H1 (cell line): ENCODE results near the gene WDFY4. TPM values are rescaled to one million over a fixed set of nuclear protein-coding genes. Genes with fewer than 3 reads are reported as not detected.

Experiments used
- CTCF ChIA-PET: fragments of 300-600 bp; sonication (Branson Sonifier 250); formaldehyde crosslinking; loops from one replicate; lab custom pipeline; 2021; ENCODE audit not compliant: partially characterized antibody; lab: Charles Lee
- POLR2A ChIA-PET: fragments of 300-600 bp; sonication (Branson Sonifier 250); formaldehyde crosslinking; loops from one replicate; lab custom pipeline; 2021; ENCODE audit warnings: inconsistent platforms; ENCODE audit not compliant: partially characterized antibody; lab: Charles Lee
- DNase-seq, 2 experiments: peaks; one replicate each; pipeline versions ENCODE4 v3.0.0 to v3.0.0-alpha.2; 2010 to 2022; ENCODE audit warnings: low spot score in 2 of 2, low read depth in 1 of 2, mixed read lengths in 1 of 2
- FAIRE-seq: peaks from 2 replicates; lab custom pipeline; 2011; peaks lifted over from hg19 to GRCh38; lab: Jason Lieb, UNC
- H2AFZ ChIP-seq: 2 replicates; pipeline ENCODE4 v1.8.1; 2012; ENCODE audit warnings: low read length, inconsistent platforms
- H2AK5ac ChIP-seq: 2 replicates; pipeline ENCODE4 v1.6.1; 2013; ENCODE audit warnings: low read depth, low read length
- H2BK120ac ChIP-seq: replicated peaks from 2 replicates; pipeline ENCODE3; 2013; ENCODE audit warnings: low read depth, low read length, inconsistent platforms
- H2BK12ac ChIP-seq: 2 replicates; pipeline ENCODE4 v1.6.1; 2013; ENCODE audit warnings: low read depth, low read length
- H2BK15ac ChIP-seq: 2 replicates; pipeline ENCODE4 v1.6.1; 2013; ENCODE audit warnings: low read length
- H2BK20ac ChIP-seq: 2 replicates; pipeline ENCODE4 v1.6.1; 2013; ENCODE audit warnings: low read length
- H2BK5ac ChIP-seq: 2 replicates; pipeline ENCODE4 v1.6.1; 2013; ENCODE audit warnings: low read depth, low read length
- H3K14ac ChIP-seq: 2 replicates; pipeline ENCODE4 v1.6.1; 2013; ENCODE audit warnings: inconsistent platforms; ENCODE audit not compliant: insufficient read length
- H3K18ac ChIP-seq: 2 replicates; pipeline ENCODE4 v1.6.1; 2013; ENCODE audit warnings: low read length; ENCODE audit errors: extremely low read depth
- H3K23ac ChIP-seq: 2 replicates; pipeline ENCODE4 v1.6.1; 2013; ENCODE audit warnings: inconsistent platforms; ENCODE audit not compliant: insufficient read length
- H3K23me2 ChIP-seq: 2 replicates; pipeline ENCODE4 v1.6.1; 2013; ENCODE audit warnings: low read depth, low read length
- H3K27ac ChIP-seq: 2 replicates; pipeline ENCODE4 v1.6.1; 2011; ENCODE audit warnings: low read depth, low read length, inconsistent platforms
- H3K27me3 ChIP-seq, 4 experiments: replicated peaks in 1 of 4; 1 replicate in 1 of 4; 2 replicates in 3 of 4; pipeline versions ENCODE4 v1.6.1 to v1.8.1; 2011 to 2013; ENCODE audit warnings: low read length in 3 of 4, mild to moderate bottlenecking in 3 of 4, inconsistent platforms in 2 of 4, mixed read lengths in 2 of 4, moderate library complexity in 1 of 4; ENCODE audit not compliant: control insufficient read depth in 3 of 4, insufficient read depth in 3 of 4; ENCODE audit errors: extremely low read depth in 1 of 4
- H3K36me3 ChIP-seq, 4 experiments: 2 replicates each; pipeline versions ENCODE4 v1.6.1 to v1.8.1; 2011 to 2013; ENCODE audit warnings: mild to moderate bottlenecking in 4 of 4, low read length in 3 of 4, moderate library complexity in 2 of 4, control low read depth in 1 of 4, inconsistent platforms in 1 of 4; ENCODE audit not compliant: insufficient read depth in 4 of 4, control insufficient read depth in 2 of 4
- H3K4ac ChIP-seq: replicated peaks from 2 replicates; pipeline ENCODE3; 2013; ENCODE audit warnings: low read length, low read depth, mixed read lengths, inconsistent platforms; ENCODE audit not compliant: insufficient read length
- H3K4me1 ChIP-seq, 4 experiments: replicated peaks in 1 of 4; 1 replicate in 1 of 4; 2 replicates in 3 of 4; pipeline versions ENCODE4 v1.6.1 to v1.8.1; 2011 to 2013; ENCODE audit warnings: low read length in 3 of 4, inconsistent platforms in 2 of 4, mixed read lengths in 1 of 4; ENCODE audit not compliant: insufficient read depth in 4 of 4, control insufficient read depth in 3 of 4
- H3K4me2 ChIP-seq, 2 experiments: 2 replicates each; pipeline versions ENCODE4 v1.6.1 to v1.8.1; 2011 to 2013; ENCODE audit warnings: low read depth in 2 of 2, low read length in 2 of 2, control low read depth in 1 of 2, inconsistent platforms in 1 of 2, mild to moderate bottlenecking in 1 of 2; ENCODE audit not compliant: insufficient read depth in 1 of 2
- H3K4me3 ChIP-seq, 4 experiments: fragments of 200-600, 300-600 bp in 1 of 4; sonication (generic), shearing (Covaris generic), sonication (Bioruptor Twin) in 1 of 4; 2 replicates each; pipeline versions ENCODE4 v1.5.1 to v1.8.1; 2011 to 2016; ENCODE audit warnings: low read length in 4 of 4, low read depth in 3 of 4, control low read depth in 2 of 4, inconsistent platforms in 2 of 4, mild to moderate bottlenecking in 2 of 4, mixed read lengths in 1 of 4, moderate library complexity in 1 of 4; ENCODE audit not compliant: insufficient read depth in 2 of 4; ENCODE audit errors: extremely low read depth in 1 of 4
- H3K56ac ChIP-seq: replicated peaks from 2 replicates; pipeline ENCODE3; 2013; ENCODE audit warnings: low read depth, mild to moderate bottlenecking, mixed read lengths, low read length, inconsistent platforms; ENCODE audit not compliant: insufficient read length
- H3K79me1 ChIP-seq: 2 replicates; pipeline ENCODE4 v1.6.1; 2013; ENCODE audit warnings: low read depth, low read length, control low read depth
- H3K79me2 ChIP-seq, 2 experiments: 2 replicates each; pipeline versions ENCODE4 v1.6.1 to v1.8.1; 2012 to 2013; ENCODE audit warnings: low read length in 2 of 2, mild to moderate bottlenecking in 2 of 2, inconsistent platforms in 1 of 2; ENCODE audit not compliant: insufficient read depth in 2 of 2, control insufficient read depth in 1 of 2
- H3K9ac ChIP-seq, 4 experiments: replicated peaks in 1 of 4; 1 replicate in 1 of 4; 2 replicates in 3 of 4; pipeline versions ENCODE4 v1.6.1 to v1.8.1; 2011 to 2013; ENCODE audit warnings: low read depth in 3 of 4, low read length in 3 of 4, control low read depth in 2 of 4, mild to moderate bottlenecking in 2 of 4, moderate library complexity in 2 of 4, inconsistent platforms in 1 of 4; ENCODE audit errors: extremely low read depth in 1 of 4
- H3K9me3 ChIP-seq, 2 experiments: 2 replicates each; pipeline versions ENCODE4 v1.6.1 to v1.8.1; 2012 to 2013; ENCODE audit warnings: mild to moderate bottlenecking in 2 of 2, moderate library complexity in 2 of 2, control low read depth in 1 of 2, inconsistent platforms in 1 of 2, low read depth in 1 of 2, low read length in 1 of 2, mixed read lengths in 1 of 2; ENCODE audit not compliant: insufficient read depth in 2 of 2
- H4K20me1 ChIP-seq, 2 experiments: replicated peaks in 1 of 2; 2 replicates each; pipeline versions ENCODE3 to v1.8.1; 2011 to 2013; ENCODE audit warnings: inconsistent platforms in 2 of 2, low read length in 2 of 2, mild to moderate bottlenecking in 1 of 2; ENCODE audit not compliant: insufficient read depth in 2 of 2, control insufficient read depth in 1 of 2
- H4K5ac ChIP-seq: 2 replicates; pipeline ENCODE4 v1.6.1; 2013; ENCODE audit warnings: low read length, low read depth, mixed read lengths, inconsistent platforms; ENCODE audit not compliant: insufficient read length
- H4K8ac ChIP-seq: 2 replicates; pipeline ENCODE4 v1.8.0; 2013; ENCODE audit warnings: mild to moderate bottlenecking, moderate library complexity, low read length, inconsistent platforms; ENCODE audit not compliant: insufficient read depth; ENCODE audit errors: extremely low read depth
- H4K91ac ChIP-seq: replicated peaks from 2 replicates; pipeline ENCODE3; 2013; ENCODE audit warnings: low read length, mixed read lengths, inconsistent platforms; ENCODE audit not compliant: insufficient read length
- WGBS, 2 experiments: shearing (Covaris generic) in 1 of 2; methylation state at CpG; one replicate each; pipeline versions ENCODE4 v1.1.6 to v1.1.7; 2013 to 2015; ENCODE audit warnings: low lambda C conversion rate in 2 of 2, mixed read lengths in 2 of 2, inconsistent platforms in 1 of 2, low coverage in 1 of 2, missing lambda C conversion rate in 1 of 2; ENCODE audit not compliant: insufficient replicate concordance in 2 of 2, insufficient coverage in 1 of 2, insufficient read length in 1 of 2; ENCODE audit errors: extremely low coverage in 1 of 2, missing lambda C conversion rate in 1 of 2; 5-methylcytosine and 5-hydroxymethylcytosine counted together
- polyA plus RNA-seq, 7 experiments: library from polyadenylated mRNA; depleted of rRNA in 3 of 7; stranded (reverse) in 5 of 7; unstranded in 2 of 7; fragments of >200 nt in 5 of 7; fragments of 200-250 nt in 2 of 7; gene quantifications; 1 replicate in 5 of 7; 2 replicates in 1 of 7; 4 replicates in 1 of 7; pipeline versions ENCODE4 v1.2.1 to v1.2.3, GENCODE V29; 2011 to 2013; ENCODE audit warnings: missing spikeins in 2 of 7, mixed read lengths in 2 of 7
- total RNA-seq: library from RNA; stranded (reverse); fragmentation: NEBNext Ultra II Directional; extraction: Animal tissue kit (Norgen Biotek cat#: 25700); gene quantifications from 2 replicates; pipeline ENCODE4 v1.2.1, GENCODE V29; 2021

The WDFY4 gene
- total and polyA plus RNA-seq, 2 of the 8 experiments (the other 6 are each of a cell fraction or from before 2014, with no cell fraction given), result not detected

DNA sequence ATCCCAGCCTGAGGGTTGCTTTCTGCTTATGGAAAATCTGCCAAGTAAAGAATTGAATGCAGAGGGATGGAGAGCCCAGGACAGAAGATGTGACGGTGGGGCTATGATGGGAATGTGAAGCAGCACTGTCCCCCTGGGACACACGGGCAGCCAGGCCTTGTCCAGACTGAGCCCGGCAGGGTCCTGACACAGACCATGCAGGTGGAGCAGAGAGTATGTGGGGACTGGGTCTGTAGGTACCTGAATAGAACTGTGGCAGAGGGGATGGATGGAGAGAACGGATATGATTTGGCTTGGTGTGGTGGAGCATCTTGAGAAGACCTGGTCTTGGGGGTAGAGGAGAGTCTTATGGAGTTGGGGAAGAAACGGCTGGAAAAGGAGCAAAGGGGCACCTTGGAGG is 255.7 kb downstream of the WDFY4 start:
- Histone ChIP-seq H4K20me1 (peaks cover 0 to 1% of the 10 kb centered on the region in 2 experiments), H3K18ac (no peak overlapping the region), H3K4me2 (no peak overlapping the region), H3K14ac (no peak overlapping the region), H3K27ac (no peak overlapping the region), H3K56ac (no peak overlapping the region), H2AK5ac (no peak overlapping the region), H4K8ac (no peak overlapping the region), H2AFZ (no peak overlapping the region), H2BK15ac (no peak overlapping the region), H3K23me2 (no peaks in the 10 kb centered on the region), H2BK120ac (no peak overlapping the region), H2BK20ac (no peak overlapping the region), H2BK12ac (no peak overlapping the region), H3K4me3 (no peak overlapping the region), H3K9ac (no peak overlapping the region), H3K4ac (no peak overlapping the region), H4K5ac (no peak overlapping the region), H3K79me1 (no peaks in the 10 kb centered on the region), H3K27me3 (no peaks in the 10 kb centered on the region; a peak in 1 of 7 replicates), H3K36me3 (no peaks in the 10 kb centered on the region), H3K4me1 (no peaks in the 10 kb centered on the region), H3K9me3 (no peaks in the 10 kb centered on the region), H4K91ac (no peak overlapping the region), H3K79me2 (no peaks in the 10 kb centered on the region), H2BK5ac (no peak overlapping the region), H3K23ac (no peak overlapping the region)
- no peak for FAIRE-seq
- ChIA-PET POLR2A (no interaction called here), CTCF (no interaction called here)
- WGBS, 2 experiments, result 87% methylated on average over 5 of the region's 5 CpGs; no CpG with 5 or more reads in 1 of the 2 experiments
- DNase-seq, result no peak
